ENCODE measurements around the gene SHC4.
"Not testable (repeated sequence)": the region's sequence is repeated elsewhere in the genome, so short reads cannot be mapped to it uniquely, and the experiment has no call there.

Gene SHC4

DNA sequence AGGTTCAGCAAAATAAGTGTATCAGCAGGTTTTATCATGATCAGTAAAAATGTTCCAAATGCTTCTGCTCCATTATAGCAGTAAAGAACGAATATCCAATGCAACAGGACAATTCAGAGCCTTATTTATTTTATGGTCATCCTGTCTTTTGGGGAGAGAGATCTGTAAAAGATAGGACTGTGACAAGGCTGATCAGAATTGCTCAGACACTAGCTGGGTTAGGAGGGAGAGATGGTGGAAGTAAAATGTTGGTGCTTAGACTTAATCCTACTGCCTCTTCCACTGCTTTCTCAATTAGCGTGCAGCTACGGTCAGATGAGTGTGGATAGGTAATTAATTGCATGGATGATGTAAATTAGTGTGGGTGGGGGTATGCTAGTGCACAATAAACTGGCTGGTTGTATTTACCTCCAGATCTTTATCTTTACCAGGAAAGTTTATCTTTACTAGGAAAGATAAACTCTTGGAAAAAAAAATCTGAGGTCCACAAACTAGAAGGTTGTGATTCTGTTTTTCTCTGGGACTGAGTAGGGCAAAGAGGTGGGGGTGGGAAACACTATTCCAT lies 83.6 kb downstream of the SHC4 start:
- no peak for DNase-seq

GRCh38 chr15:48877630-48878595 lies 85.8 kb downstream of the SHC4 start, which contains the start of gene EID1:
Gene EID1 (plus strand): TSS chr15:48878134. CDS start chr15:48878177, 43 bp downstream.
- DNase-seq, result peak; percentile 99

DNA sequence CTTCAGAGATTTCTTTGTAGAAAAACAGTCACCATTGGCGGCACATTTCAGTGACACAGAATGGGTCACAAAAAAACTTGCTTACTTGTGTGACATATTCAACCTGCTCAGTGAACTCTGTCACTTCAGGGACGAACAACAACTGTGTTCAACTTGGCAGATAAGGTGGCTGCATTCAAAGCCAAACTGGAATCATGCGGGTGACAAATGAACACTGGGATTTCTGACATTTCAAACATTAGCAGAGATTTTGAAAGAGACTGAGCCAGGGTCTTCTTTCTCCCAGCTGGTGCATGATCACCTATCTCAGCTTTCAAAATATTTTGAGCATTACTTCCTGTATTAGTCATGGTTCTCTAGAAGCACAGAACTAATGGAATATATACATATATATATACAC lies 87.7 kb downstream of the SHC4 start:
- no peak for DNase-seq

- no peak for DNase-seq
Measured at GRCh38 chr15:48875241-48875960, 88.3 kb downstream of the SHC4 start.

DNA sequence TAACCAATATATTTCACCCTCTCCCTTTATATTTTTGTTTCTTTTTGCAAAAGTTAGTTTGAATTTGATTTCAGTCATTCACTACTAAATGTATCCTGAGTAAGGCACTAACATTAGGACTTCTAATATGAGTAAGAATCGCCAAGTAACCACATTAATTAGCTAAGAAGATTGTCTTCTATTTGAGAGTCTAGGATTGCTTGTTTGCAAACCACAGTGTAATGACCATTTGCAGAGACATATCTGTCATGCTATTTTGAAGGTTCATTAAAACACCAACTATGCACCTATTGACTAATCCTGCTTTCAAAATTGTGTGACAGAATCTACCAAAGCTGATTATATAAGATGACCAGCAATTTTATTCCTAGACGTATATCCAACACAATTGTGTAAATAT lies 91.1 kb downstream of the SHC4 start:
- no peak for DNase-seq

DNA sequence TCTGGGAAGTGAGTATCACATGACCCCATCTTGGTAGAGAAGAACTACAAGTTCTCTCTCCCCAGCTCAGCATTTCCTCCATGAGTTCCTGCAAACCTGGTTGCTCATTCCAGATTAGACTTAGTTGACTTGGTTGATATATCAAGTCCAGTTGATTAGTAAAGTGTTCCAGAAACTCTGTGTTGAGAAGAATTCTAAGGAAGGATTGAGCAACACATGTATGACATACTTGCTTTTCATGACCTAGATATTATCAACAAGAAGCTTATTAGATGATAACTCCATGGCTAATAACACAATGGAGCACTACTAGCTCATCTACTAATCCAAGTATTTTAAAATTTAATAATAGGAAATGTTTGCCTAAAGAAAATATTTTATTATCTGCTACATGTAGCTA lies 92.2 kb downstream of the SHC4 start:
- DNase-seq, result no peak

DNA sequence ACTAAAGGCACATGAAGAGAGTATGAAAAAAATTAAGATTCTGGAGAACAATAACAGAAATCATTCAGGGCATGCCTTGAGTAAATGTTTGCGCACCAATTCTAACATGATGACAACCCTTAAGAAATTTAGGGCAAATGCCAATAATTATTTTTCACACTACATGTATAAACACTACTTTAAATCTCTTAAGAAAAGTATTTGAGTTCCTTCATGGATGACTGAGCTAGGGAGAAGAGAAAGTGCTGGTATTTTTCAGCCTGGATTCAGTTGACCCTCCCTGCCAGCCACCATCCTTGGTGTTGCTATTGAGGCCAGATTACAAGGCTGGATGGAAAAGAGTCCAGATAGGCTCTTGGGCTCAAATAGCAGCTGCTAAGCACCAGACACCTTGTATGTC lies 93.8 kb downstream of the SHC4 start:
- no peak for DNase-seq

GRCh38 chr15:48868536-48868935 lies 95.2 kb downstream of the SHC4 start:
- DNase-seq, result no peak

- DNase-seq, result no peak
Measured at GRCh38 chr15:48868023-48868422, 95.7 kb downstream of the SHC4 start.

GRCh38 chr15:48866141-48866563 lies 97.6 kb downstream of the SHC4 start:
- DNase-seq, result no peak

GRCh38 chr15:48865370-48866079 lies 98.2 kb downstream of the SHC4 start:
- no peak for DNase-seq

DNA sequence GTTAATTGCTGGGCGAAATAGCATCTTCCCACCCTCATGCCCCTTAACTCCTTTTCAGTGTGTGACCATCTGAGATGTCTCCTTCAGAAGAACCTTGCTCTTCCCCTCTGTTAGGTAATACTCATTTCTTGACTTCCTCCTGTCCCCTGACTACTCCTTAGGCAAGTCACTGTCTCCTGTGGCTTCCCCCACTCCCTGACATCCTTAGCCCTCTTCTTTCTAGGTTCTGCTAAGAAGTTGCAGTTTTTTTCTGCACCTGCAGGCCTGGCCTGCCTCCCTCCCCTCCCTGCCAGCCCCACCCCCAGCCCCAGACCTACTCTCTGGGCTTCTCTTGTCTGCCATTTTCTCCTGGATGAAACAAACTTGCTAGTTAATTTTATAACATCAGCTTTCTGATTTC lies 101.0 kb downstream of the SHC4 start:
- no peak for DNase-seq

GRCh38 chr15:48861813-48862431 lies 101.8 kb downstream of the SHC4 start:
- no peak for DNase-seq

- DNase-seq, result no peak
Measured at GRCh38 chr15:48859426-48859825, 104.3 kb downstream of the SHC4 start.

- DNase-seq, result no peak
Measured at GRCh38 chr15:48858401-48858800, 105.3 kb downstream of the SHC4 start.

- DNase-seq, result no peak
Measured at GRCh38 chr15:48856942-48857341, 106.8 kb downstream of the SHC4 start.

DNA sequence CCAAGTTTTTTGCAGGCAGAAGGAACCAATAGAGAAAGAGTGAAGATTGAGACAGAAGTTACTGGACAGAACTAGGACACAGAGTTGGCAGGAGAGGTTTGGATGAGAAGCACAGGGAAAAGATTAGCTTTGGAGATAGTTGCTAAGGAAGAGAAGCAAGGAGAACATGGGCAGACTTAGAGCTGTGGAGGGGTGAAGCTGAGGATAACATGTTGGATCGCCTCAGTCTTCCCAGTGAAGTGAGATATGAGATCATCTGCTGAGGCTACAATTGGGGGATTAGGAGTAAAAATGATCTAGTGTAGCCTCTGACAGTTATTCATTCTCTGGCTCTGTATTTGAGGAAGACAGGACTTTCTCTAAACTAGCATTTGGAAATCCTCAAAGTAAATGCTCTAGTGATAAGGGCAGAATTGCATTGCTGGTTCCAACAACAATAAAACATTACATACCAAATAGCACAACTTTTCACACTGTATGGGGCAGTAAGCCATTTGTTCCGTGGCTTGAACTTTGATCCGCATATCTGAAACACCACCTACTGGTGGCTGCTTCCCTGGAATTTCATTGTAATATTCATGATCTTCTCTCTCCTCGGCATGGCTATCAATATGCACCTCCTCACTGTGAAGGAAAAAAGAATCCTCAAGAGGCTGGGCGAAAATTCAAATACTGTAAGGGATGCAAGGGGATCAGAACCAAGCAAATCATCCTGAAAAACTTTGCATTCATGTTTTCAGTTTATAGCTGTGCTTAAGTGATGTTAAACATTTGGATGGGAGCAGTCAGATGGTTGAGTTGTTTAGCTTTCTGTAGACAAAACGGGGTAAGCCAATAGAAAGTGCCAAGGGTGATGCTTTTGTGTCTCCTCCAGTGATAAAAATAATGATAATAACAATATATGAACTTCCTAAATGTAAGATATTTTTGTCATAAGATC lies 107.9 kb downstream of the SHC4 start:
- DNase-seq, result peak; percentile 32

DNA sequence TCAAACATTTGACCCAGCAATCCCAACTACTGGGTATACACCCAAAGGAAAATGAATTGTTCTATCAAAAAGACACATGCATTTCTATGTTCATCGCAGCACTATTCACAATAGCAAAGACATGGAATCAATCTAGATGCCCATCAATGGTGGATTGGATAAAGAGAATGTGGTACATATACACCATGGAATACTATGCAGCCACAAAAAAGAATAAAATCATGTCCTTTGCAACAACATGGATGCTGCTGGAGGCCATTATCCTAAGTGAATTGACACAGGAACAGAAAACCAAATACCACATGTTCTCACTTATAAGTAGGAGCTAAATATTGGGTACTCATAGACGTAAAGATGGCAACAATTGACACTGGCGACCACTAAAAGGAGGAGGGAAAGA lies 109.3 kb downstream of the SHC4 start:
- DNase-seq, result not testable (repeated sequence)

DNA sequence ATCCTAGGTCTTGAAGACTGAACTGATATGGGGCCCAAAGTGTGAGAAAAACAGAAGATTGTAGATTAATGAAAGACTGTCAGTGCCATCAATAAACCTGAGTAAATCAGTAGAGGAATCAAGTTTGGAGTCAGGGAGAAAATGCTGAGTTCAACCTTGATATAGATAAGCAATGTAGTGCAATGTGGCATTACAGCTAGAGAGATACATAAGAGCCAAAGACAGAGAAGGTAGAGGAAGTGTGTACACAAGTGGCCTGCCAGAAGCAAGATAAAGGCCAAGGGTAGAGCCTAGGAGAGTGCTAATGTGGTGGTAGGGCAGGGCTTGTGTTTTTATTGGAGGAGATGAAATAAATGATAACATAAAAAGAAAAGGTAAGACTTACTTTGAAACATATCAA lies 111.8 kb downstream of the SHC4 start:
- DNase-seq, result no peak

DNA sequence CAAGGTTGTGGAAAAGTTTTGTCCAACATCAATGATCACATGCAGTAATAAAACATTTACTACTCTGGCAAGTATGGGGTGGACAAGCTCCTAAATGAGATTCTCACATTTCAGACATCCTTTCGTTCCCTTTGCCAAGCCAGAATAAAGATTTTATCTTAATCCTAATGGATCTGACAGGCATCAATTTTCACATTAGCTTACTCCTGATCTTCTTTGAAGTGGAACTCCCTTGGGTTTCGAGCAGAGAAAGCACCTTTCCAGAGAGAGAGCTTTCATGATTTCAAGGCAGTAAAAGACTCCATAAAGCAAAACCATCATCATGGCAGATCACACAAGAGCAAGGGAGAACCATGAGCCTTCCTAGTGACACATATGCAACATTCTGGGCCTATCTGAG lies 113.1 kb downstream of the SHC4 start:
- no peak for DNase-seq

GRCh38 chr15:48845123-48845522 lies 118.6 kb downstream of the SHC4 start:
- no peak for DNase-seq

Data from right kidney (tissue), 1 donor.